ENCODE measurements around the gene ACSS1. TPM values are rescaled to one million over a fixed set of nuclear protein-coding genes. Genes with fewer than 3 reads are reported as not detected.

Gene ACSS1
- total and polyA plus RNA-seq, 2 of the 8 experiments (the other 6 are each of a cell fraction or from before 2014, with no cell fraction given), result 2.6 to 3.4 TPM

- Histone ChIP-seq H3K9me3 (ENCODE audit: insufficient read depth in 2 of 2, low read depth in 1 of 2, low read length in 1 of 2) (no peaks in the 10 kb centered on the region), H3K18ac (ENCODE audit: extremely low read depth, low read length) (no peak overlapping the region), H2BK5ac (ENCODE audit: low read depth, low read length) (no peak overlapping the region), H2AK5ac (ENCODE audit: low read depth, low read length) (no peak overlapping the region), H2BK120ac (replicated peaks; ENCODE audit: low read depth, low read length) (no peak overlapping the region), H3K27me3 (replicated peaks in 1 of 4; ENCODE audit: control insufficient read depth in 3 of 4, extremely low read depth in 1 of 4, insufficient read depth in 3 of 4, low read length in 3 of 4) (peaks cover 0 to 5% (median 0%) of the 10 kb centered on the region in 4 experiments; a peak in 1 of 7 replicates), H3K79me1 (ENCODE audit: low read depth, low read length) (no peaks in the 10 kb centered on the region), H3K56ac (replicated peaks; ENCODE audit: insufficient read length, low read depth, low read length) (no peak overlapping the region), H3K36me3 (ENCODE audit: control insufficient read depth in 2 of 4, insufficient read depth in 4 of 4, low read length in 3 of 4) (no peaks in the 10 kb centered on the region), H2BK12ac (ENCODE audit: low read depth, low read length) (no peak overlapping the region), H4K91ac (replicated peaks; ENCODE audit: insufficient read length, low read length) (no peak overlapping the region), H3K23me2 (ENCODE audit: low read depth, low read length) (no peaks in the 10 kb centered on the region; the same call in 1 of the 2 replicates), H3K23ac (ENCODE audit: insufficient read length) (no peak overlapping the region), H4K8ac (ENCODE audit: extremely low read depth, insufficient read depth, low read length) (no peak overlapping the region), H3K4me3 (ENCODE audit: extremely low read depth in 1 of 4, insufficient read depth in 2 of 4, low read depth in 3 of 4, low read length in 4 of 4) (no peak overlapping the region), H3K4me1 (replicated peaks in 1 of 4; ENCODE audit: control insufficient read depth in 3 of 4, insufficient read depth in 4 of 4, low read length in 3 of 4) (peaks cover 0 to 5% (median 4%) of the 10 kb centered on the region in 4 experiments; a peak in 5 of 7 replicates), H2BK20ac (ENCODE audit: low read length) (no peak overlapping the region), H3K4me2 (ENCODE audit: insufficient read depth in 1 of 2, low read depth in 2 of 2, low read length in 2 of 2) (no peak overlapping the region), H3K27ac (ENCODE audit: low read depth, low read length) (no peak overlapping the region), H3K9ac (replicated peaks in 1 of 4; ENCODE audit: extremely low read depth in 1 of 4, low read depth in 3 of 4, low read length in 3 of 4) (no peak overlapping the region), H3K79me2 (ENCODE audit: control insufficient read depth in 1 of 2, insufficient read depth in 2 of 2, low read length in 2 of 2) (no peaks in the 10 kb centered on the region), H3K14ac (ENCODE audit: insufficient read length) (no peak overlapping the region), H3K4ac (replicated peaks; ENCODE audit: insufficient read length, low read depth, low read length) (no peak overlapping the region), H4K5ac (ENCODE audit: insufficient read length, low read depth, low read length) (no peak overlapping the region), H2BK15ac (ENCODE audit: low read length) (no peak overlapping the region), H4K20me1 (replicated peaks in 1 of 2; ENCODE audit: control insufficient read depth in 1 of 2, insufficient read depth in 2 of 2, low read length in 2 of 2) (no peaks in the 10 kb centered on the region), H2AFZ (ENCODE audit: low read length) (no peak overlapping the region)
- no peak for TF ChIP-seq BACH1 (IDR thresholded peaks at IDR 0.05; ENCODE audit: low read length)
- ChIA-PET CTCF (ENCODE audit: partially characterized antibody) (interaction anchor here (1.0 to 1.3 kb wide), 2 partner anchors 12 to 16 kb away, joined by 4 to 5 read pairs; no protein-coding TSS in a partner anchor), POLR2A (ENCODE audit: partially characterized antibody) (no interaction called here)
- WGBS, 2 experiments (ENCODE audit: extremely low coverage in 1 of 2, insufficient coverage in 1 of 2, insufficient read length in 1 of 2, insufficient replicate concordance in 2 of 2, low coverage in 1 of 2, low lambda C conversion rate in 2 of 2, missing lambda C conversion rate in 1 of 2), result 90% methylated on average over 7 of the region's 7 CpGs; no CpG with 5 or more reads in 1 of the 2 experiments
- no peak for FAIRE-seq
- no peak for DNase-seq (ENCODE audit: low read depth in 1 of 2, low spot score in 2 of 2)
These were observed 7.9 kb downstream of the ACSS1 start for GRCh38 chr20:25050082-25050481.
